Measurements from ENCODE around the gene SLC2A4RG.

GRCh38 chr20:63700199-63701050 is 39.2 kb upstream of the SLC2A4RG start:
- TF ChIP-seq CTCF (IDR thresholded peaks at IDR 0.05) (no peak), POLR2A (IDR thresholded peaks at IDR 0.05) (no peak), EP300 (IDR thresholded peaks at IDR 0.05) (no peak), POLR2AphosphoS5 (IDR thresholded peaks at IDR 0.05) (no peak)
